HepG2 (cell line): ENCODE results near the gene ZNF3. TPM values are rescaled to one million over a fixed set of nuclear protein-coding genes. Genes with fewer than 3 reads are reported as not detected.
A peak's percentile ranks its signal among the peaks of the same experiment; 100 is the strongest.

ENCODE experiments used
- ARID2 ChIP-seq: sonication (generic); formaldehyde crosslinking; IDR thresholded peaks from 2 replicates; pipeline ENCODE4 v1.8.1; 2022; ENCODE audit warnings: mild to moderate bottlenecking, missing genetic modification reagents, borderline replicate concordance
- ARID3A ChIP-seq: IDR thresholded peaks from 2 replicates; pipeline ENCODE4 v1.6.1; 2012; ENCODE audit warnings: low read depth, low read length, improper control_type of control experiment
- BCL6 ChIP-seq: IDR thresholded peaks from 2 replicates; pipeline ENCODE4 v1.6.1; 2016; ENCODE audit warnings: missing genetic modification reagents, missing compliant biosample characterization
- CEBPG ChIP-seq: IDR thresholded peaks from 2 replicates; pipeline ENCODE4 v1.6.1; 2016
- DR1 ChIP-seq: sonication (generic); formaldehyde crosslinking; IDR thresholded peaks from 2 replicates; pipeline ENCODE4 v1.8.0; 2021; ENCODE audit warnings: mild to moderate bottlenecking, missing genetic modification reagents, inconsistent platforms
- ELF1 ChIP-seq: sonication (generic); formaldehyde crosslinking; IDR thresholded peaks from 2 replicates; pipeline ENCODE4 v1.4.0; 2020; ENCODE audit warnings: missing genetic modification reagents
- KDM1A ChIP-seq: IDR thresholded peaks from 2 replicates; pipeline ENCODE4 v1.6.1; 2016; ENCODE audit warnings: missing compliant biosample characterization
- PHF5A ChIP-seq: IDR thresholded peaks from one replicate; pipeline ENCODE4 v1.6.1; 2018; ENCODE audit warnings: low read depth, missing genetic modification reagents; ENCODE audit not compliant: unreplicated experiment
- POLR2A ChIP-seq, 2 experiments: IDR thresholded peaks; 2 replicates each; pipeline ENCODE4 v1.6.1; 2011; ENCODE audit warnings: low read depth in 2 of 2, low read length in 2 of 2, mild to moderate bottlenecking in 1 of 2, moderate library complexity in 1 of 2; ENCODE audit not compliant: insufficient read depth in 1 of 2
- RELA ChIP-seq: sonication (generic); formaldehyde crosslinking; IDR thresholded peaks from 2 replicates; pipeline ENCODE4 v1.4.0; 2020; ENCODE audit warnings: missing genetic modification reagents
- RORA ChIP-seq: sonication (generic); formaldehyde crosslinking; IDR thresholded peaks from 2 replicates; pipeline ENCODE4 v1.5.0; 2020; ENCODE audit warnings: mild to moderate bottlenecking, missing genetic modification reagents, moderate library complexity
- SCMH1 ChIP-seq: sonication (generic); formaldehyde crosslinking; IDR thresholded peaks from 2 replicates; pipeline ENCODE4 v1.9.0; 2021; ENCODE audit warnings: missing genetic modification reagents, mild to moderate bottlenecking, borderline replicate concordance
- ZBTB7A ChIP-seq: sonication (generic); formaldehyde crosslinking; IDR thresholded peaks from 2 replicates; pipeline ENCODE4 v1.8.0; 2022; ENCODE audit warnings: mild to moderate bottlenecking, missing genetic modification reagents
- ZNF430 ChIP-seq: sonication (generic); formaldehyde crosslinking; IDR thresholded peaks from 2 replicates; pipeline ENCODE4 v1.9.0; 2021; ENCODE audit warnings: mild to moderate bottlenecking, missing genetic modification reagents
- ZNF549 ChIP-seq: sonication (generic); formaldehyde crosslinking; IDR thresholded peaks from 2 replicates; pipeline ENCODE4 v1.5.0; 2020; ENCODE audit warnings: missing genetic modification reagents
- ZNF703 ChIP-seq: sonication (generic); formaldehyde crosslinking; IDR thresholded peaks from 2 replicates; pipeline ENCODE4 v1.5.1; 2020; ENCODE audit warnings: missing genetic modification reagents, mild to moderate bottlenecking, moderate library complexity, borderline replicate concordance
- ZNF850 ChIP-seq: sonication (generic); formaldehyde crosslinking; conservative IDR thresholded peaks from 2 replicates; pipeline ENCODE4 v1.9.0; 2021; ENCODE audit warnings: mild to moderate bottlenecking, missing genetic modification reagents
- ZNF883 ChIP-seq: sonication (generic); formaldehyde crosslinking; IDR thresholded peaks from 2 replicates; pipeline ENCODE4 v1.5.1; 2020; ENCODE audit warnings: mild to moderate bottlenecking, missing genetic modification reagents; ENCODE audit errors: not compliant biosample characterization
- ZSCAN12 ChIP-seq: sonication (generic); formaldehyde crosslinking; IDR thresholded peaks from 2 replicates; pipeline ENCODE4 v1.9.0; 2021; ENCODE audit warnings: mild to moderate bottlenecking, missing genetic modification reagents
- polyA plus RNA-seq, 8 experiments: library from polyadenylated mRNA; depleted of rRNA in 3 of 8; stranded (reverse) in 7 of 8; unstranded in 1 of 8; fragments of >200 nt; fragmentation: Illumina TruSeq in 4 of 8; extraction: Trizol in 4 of 8; gene quantifications; 2 replicates each; pipeline versions ENCODE4 v1.2.1 to v1.2.3, GENCODE V29; 2011 to 2016; ENCODE audit warnings: low read depth in 4 of 8, missing spikeins in 1 of 8, mixed read lengths in 1 of 8; ENCODE audit not compliant: insufficient read depth in 1 of 8
- total RNA-seq, 5 experiments: library from RNA; depleted of rRNA; stranded (reverse); fragments of >200 nt; fragmentation: Illumina TruSeq; extraction: Trizol; gene quantifications; 2 replicates each; pipeline ENCODE4 v1.2.3, GENCODE V29; 2016; ENCODE audit warnings: low read depth in 1 of 5
- TF ChIP-seq, protein P1 (sequence below): sonication (generic); formaldehyde crosslinking; IDR thresholded peaks from 2 replicates; pipeline ENCODE4 v1.8.0; 2022; ENCODE audit warnings: missing genetic modification reagents, mild to moderate bottlenecking, inconsistent platforms, borderline replicate concordance
- TF ChIP-seq, protein P2 (sequence below): sonication (generic); formaldehyde crosslinking; IDR thresholded peaks from 2 replicates; pipeline ENCODE4 v1.8.0; 2022; ENCODE audit warnings: mild to moderate bottlenecking, missing genetic modification reagents, borderline replicate concordance
- TF ChIP-seq, protein P3 (sequence below): IDR thresholded peaks from 2 replicates; pipeline ENCODE4 v1.6.1; 2016
- TF ChIP-seq, protein P4 (sequence below): sonication (generic); formaldehyde crosslinking; IDR thresholded peaks from 2 replicates; pipeline ENCODE4 v1.9.0; 2021; ENCODE audit warnings: missing genetic modification reagents, mild to moderate bottlenecking, borderline replicate concordance

The ZNF3 gene
- total and polyA plus RNA-seq, 2 of the 13 experiments (the other 11 are each of a cell fraction or from before 2014, with no cell fraction given): 33.7 to 56.9 TPM

DNA sequence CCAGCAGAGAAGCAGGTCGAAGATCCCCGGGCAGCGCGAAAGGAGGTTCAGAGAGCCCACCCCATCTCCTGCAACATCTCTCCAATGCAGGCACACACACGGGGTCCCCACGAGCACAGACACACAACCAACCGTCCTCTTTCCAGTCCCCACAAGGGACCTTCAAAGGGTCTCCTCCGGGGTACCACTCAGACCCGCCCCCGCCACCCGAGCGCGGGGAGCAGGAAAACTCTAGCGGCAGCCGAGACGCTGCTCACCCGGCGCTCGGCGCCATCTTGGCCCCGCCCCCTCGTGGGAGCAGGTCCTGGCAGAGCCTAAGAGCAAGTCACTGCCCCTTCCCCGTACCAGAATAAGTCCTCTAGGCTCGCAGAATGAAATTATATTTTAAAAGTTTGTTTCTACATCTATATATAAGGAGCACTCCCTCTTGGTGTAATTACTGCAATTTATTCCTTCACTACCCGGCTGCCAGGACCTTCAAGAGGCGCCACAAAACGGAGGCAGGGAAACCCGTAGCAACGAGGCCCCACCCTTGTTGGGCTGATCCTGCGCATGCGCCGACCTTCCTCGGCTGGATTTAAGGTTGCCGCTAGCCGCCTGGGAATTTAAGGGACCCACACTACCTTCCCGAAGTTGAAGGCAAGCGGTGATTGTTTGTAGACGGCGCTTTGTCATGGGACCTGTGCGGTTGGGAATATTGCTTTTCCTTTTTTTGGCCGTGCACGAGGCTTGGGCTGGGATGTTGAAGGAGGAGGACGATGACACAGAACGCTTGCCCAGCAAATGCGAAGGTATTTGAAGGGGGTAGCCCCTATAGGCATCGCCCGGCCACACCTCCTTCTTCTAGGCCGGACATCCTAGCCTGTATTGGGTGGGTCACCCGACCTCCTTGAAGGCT lies 37.8 kb upstream of the ZNF3 start, which contains the start of the genes CNPY4 and TAF6 (continued):
- TF ChIP-seq, protein P1, sequence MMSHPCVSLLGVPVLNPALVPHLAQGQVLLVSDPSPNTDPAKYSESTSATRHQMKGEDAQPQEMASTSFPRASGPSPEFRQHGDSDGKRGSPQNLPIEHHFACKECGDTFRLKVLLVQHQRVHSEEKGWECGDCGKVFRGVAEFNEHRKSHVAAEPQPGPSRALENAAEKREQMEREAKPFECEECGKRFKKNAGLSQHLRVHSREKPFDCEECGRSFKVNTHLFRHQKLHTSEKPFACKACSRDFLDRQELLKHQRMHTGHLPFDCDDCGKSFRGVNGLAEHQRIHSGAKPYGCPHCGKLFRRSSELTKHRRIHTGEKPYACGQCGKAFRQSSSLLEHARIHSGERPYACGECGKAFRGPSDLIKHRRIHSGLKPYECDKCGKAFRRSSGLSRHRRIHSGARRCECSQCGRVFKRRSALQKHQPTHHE (CRISPR knock-in tag): peak; percentile 40; the same call in 1 of the 2 replicates
- TF ChIP-seq ZNF549 (0 out of 2 replicates have a peak, but pooled peaks have one; percentile 37), ZNF430 (CRISPR knock-in tag) (peak; percentile 52; the same call in 1 of the 2 replicates), ARID3A (no peak), ZNF850 (CRISPR knock-in tag) (no peak), RELA (CRISPR knock-in tag) (no peak), KDM1A (CRISPR knock-in tag) (no peak), PHF5A (CRISPR knock-in tag) (peak; percentile 27), ZNF703 (CRISPR knock-in tag) (no peak), ARID2 (CRISPR knock-in tag) (no peak), CEBPG (no peak), ELF1 (CRISPR knock-in tag) (no peak), SCMH1 (no peak), ZSCAN12 (CRISPR knock-in tag) (no peak; the same call in 1 of the 2 replicates), ZNF883 (no peak), ZBTB7A (CRISPR knock-in tag) (no peak), DR1 (CRISPR knock-in tag) (no peak; the same call in 1 of the 2 replicates), POLR2A (IDR thresholded peaks at IDR 0.05; ENCODE audit: insufficient read depth in 1 of 2, low read depth in 2 of 2, low read length in 2 of 2) (no peak; a peak in 1 of 4 replicates), RORA (CRISPR knock-in tag) (no peak), BCL6 (CRISPR knock-in tag) (no peak)
- TF ChIP-seq, protein P2, sequence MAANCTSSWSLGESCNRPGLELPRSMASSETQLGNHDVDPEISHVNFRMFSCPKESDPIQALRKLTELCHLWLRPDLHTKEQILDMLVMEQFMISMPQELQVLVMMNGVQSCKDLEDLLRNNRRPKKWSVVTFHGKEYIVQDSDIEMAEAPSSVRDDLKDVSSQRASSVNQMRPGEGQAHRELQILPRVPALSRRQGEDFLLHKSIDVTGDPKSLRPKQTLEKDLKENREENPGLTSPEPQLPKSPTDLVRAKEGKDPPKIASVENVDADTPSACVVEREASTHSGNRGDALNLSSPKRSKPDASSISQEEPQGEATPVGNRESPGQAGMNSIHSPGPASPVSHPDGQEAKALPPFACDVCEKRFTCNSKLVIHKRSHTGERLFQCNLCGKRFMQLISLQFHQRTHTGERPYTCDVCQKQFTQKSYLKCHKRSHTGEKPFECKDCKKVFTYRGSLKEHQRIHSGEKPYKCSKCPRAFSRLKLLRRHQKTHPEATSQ: no peak
- TF ChIP-seq, protein P3, sequence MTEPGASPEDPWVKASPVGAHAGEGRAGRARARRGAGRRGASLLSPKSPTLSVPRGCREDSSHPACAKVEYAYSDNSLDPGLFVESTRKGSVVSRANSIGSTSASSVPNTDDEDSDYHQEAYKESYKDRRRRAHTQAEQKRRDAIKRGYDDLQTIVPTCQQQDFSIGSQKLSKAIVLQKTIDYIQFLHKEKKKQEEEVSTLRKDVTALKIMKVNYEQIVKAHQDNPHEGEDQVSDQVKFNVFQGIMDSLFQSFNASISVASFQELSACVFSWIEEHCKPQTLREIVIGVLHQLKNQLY (CRISPR knock-in tag): no peak
- TF ChIP-seq, protein P4, sequence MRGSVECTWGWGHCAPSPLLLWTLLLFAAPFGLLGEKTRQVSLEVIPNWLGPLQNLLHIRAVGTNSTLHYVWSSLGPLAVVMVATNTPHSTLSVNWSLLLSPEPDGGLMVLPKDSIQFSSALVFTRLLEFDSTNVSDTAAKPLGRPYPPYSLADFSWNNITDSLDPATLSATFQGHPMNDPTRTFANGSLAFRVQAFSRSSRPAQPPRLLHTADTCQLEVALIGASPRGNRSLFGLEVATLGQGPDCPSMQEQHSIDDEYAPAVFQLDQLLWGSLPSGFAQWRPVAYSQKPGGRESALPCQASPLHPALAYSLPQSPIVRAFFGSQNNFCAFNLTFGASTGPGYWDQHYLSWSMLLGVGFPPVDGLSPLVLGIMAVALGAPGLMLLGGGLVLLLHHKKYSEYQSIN (CRISPR knock-in tag): no peak
